ENCODE data around the gene KANK4. TPM values are rescaled to one million over a fixed set of nuclear protein-coding genes. Genes with fewer than 3 reads are reported as not detected.

KANK4 gene
- total RNA-seq, 6 donors from 2014 or later: 0.63 to 9.8 (median 3.7) TPM

DNA sequence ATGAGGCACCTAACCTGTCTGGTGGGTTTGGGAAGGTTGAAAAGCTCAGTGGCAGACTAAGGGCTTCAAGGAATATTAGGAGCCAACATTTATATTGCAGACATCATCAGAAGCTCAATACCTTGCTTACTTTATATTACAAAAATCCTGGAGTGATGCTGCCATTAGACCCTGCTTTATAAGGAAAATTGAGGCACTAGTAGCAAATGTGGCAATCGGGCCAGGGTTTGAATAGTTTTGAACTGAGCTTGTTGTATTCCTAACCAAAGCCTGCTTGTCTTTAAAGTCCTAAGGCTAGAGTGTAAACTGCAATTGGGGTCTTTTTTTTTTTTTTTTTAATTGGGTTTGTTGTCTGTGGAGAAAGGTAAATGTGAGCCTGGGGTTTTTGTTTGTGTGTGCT, 110.3 kb downstream of the KANK4 start:
- H3K27ac ChIP-seq: no peak overlapping the region
- no peaks in the 10 kb centered on the region for H3K36me3 ChIP-seq
- TF ChIP-seq, protein P1, sequence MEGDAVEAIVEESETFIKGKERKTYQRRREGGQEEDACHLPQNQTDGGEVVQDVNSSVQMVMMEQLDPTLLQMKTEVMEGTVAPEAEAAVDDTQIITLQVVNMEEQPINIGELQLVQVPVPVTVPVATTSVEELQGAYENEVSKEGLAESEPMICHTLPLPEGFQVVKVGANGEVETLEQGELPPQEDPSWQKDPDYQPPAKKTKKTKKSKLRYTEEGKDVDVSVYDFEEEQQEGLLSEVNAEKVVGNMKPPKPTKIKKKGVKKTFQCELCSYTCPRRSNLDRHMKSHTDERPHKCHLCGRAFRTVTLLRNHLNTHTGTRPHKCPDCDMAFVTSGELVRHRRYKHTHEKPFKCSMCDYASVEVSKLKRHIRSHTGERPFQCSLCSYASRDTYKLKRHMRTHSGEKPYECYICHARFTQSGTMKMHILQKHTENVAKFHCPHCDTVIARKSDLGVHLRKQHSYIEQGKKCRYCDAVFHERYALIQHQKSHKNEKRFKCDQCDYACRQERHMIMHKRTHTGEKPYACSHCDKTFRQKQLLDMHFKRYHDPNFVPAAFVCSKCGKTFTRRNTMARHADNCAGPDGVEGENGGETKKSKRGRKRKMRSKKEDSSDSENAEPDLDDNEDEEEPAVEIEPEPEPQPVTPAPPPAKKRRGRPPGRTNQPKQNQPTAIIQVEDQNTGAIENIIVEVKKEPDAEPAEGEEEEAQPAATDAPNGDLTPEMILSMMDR (IDR thresholded peaks at IDR 0.05): no peak
- TF ChIP-seq POLR2AphosphoS5 (IDR thresholded peaks at IDR 0.05) (no peak), POLR2A (IDR thresholded peaks at IDR 0.05) (no peak), EP300 (IDR thresholded peaks at IDR 0.05) (no peak)
- ATAC-seq (ENCODE audit: low FRiP score in 2 of 2) (no peak), DNase-seq (no peak)
- 20 to 81% methylated on average over 1 of the region's 1 CpG for WGBS, 2 donors
- H3K4me1 ChIP-seq: no peaks in the 10 kb centered on the region
- H3K9me3 ChIP-seq: peaks cover 0 to 12% (median 6%) of the 10 kb centered on the region in 4 donors
- H3K4me3 ChIP-seq: no peak overlapping the region
- no peaks in the 10 kb centered on the region for H3K27me3 ChIP-seq

DNA sequence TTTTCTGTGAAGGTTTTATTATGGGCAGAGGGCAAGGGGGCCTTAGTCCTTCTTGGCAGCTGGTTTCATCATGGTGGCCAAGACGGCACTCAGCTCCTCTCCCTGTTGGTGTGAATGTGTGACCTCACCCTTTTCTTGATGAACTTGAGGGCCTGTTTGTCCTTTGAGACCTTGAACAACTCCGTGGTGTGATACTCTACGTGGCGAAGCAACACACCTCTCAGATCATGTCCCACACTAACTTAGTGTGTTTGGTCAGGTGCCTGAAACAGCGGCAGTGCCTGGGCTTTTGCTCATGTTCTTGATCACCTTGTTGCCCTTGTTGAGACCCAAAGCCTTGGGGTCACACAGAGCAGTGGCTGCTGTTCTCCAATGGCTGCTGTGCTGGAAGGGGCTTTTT, 111.1 kb downstream of the KANK4 start:
- Histone ChIP-seq H3K4me1 (no peaks in the 10 kb centered on the region), H3K27ac (no peak overlapping the region), H3K9me3 (peaks cover 0 to 12% (median 6%) of the 10 kb centered on the region in 4 donors), H3K36me3 (no peaks in the 10 kb centered on the region), H3K27me3 (no peaks in the 10 kb centered on the region), H3K4me3 (no peak overlapping the region)
- ATAC-seq (ENCODE audit: low FRiP score in 2 of 2): peak in 1 of 2 donors; percentile 34
- 90 to 94% methylated on average over 4 to 5 of the region's 5 CpGs for WGBS, 2 donors
- TF ChIP-seq EP300 (IDR thresholded peaks at IDR 0.05) (no peak), POLR2AphosphoS5 (IDR thresholded peaks at IDR 0.05) (no peak), POLR2A (IDR thresholded peaks at IDR 0.05) (no peak)
- TF ChIP-seq, protein P1 (IDR thresholded peaks at IDR 0.05): no peak
- DNase-seq: no peak

DNA sequence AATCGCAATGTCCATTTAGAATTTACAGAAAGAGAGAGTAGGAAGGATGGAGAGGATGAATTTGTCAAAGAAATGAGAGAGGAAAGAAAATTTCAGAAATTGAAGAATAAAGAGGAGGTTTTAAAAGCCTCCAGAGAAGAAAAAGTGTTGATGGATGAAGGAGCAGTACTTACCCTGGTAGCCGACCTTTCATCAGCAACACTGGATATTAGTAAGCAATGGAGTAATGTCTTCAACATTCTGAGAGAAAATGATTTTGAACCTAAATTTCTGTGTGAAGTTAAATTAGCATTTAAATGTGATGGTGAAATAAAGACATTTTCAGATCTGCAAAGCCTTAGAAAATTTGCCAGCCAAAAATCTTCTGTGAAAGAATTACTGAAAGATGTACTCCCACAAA, 112.0 kb downstream of the KANK4 start:
- DNase-seq: no peak
- Histone ChIP-seq H3K4me1 (no peaks in the 10 kb centered on the region), H3K27ac (no peak overlapping the region), H3K9me3 (peaks cover 0 to 12% (median 6%) of the 10 kb centered on the region in 4 donors), H3K36me3 (no peaks in the 10 kb centered on the region), H3K4me3 (no peak overlapping the region), H3K27me3 (no peaks in the 10 kb centered on the region)
- no peak for TF ChIP-seq POLR2A (IDR thresholded peaks at IDR 0.05)
- TF ChIP-seq, protein P1 (IDR thresholded peaks at IDR 0.05): no peak
- TF ChIP-seq EP300 (IDR thresholded peaks at IDR 0.05): no peak
- TF ChIP-seq POLR2AphosphoS5 (IDR thresholded peaks at IDR 0.05): no peak
- no peak for ATAC-seq (ENCODE audit: low FRiP score in 2 of 2)
- WGBS, 2 donors: 95 to 98% methylated on average over 2 of the region's 2 CpGs

DNA sequence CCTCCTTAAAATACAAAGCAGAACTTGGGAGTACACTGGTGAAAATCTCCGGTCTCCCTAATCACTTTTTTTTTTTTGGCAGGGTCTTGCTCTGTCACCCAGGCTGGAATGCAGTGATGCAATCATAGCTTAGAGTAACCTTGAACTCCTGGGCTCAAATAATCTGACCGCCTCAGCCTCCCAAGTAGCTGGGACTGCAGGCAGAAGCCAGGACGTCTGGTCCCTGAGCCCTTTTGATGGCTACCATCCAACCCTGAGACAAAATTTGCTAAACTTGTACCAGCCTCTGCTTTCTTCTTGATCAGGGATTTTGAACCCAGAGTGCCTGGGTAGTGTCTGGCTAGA, 120.5 kb downstream of the KANK4 start:
- Histone ChIP-seq H3K36me3 (no peaks in the 10 kb centered on the region), H3K27me3 (peaks cover 0 to 11% (median 3%) of the 10 kb centered on the region in 4 donors), H3K27ac (no peak overlapping the region), H3K9me3 (no peaks in the 10 kb centered on the region), H3K4me1 (peaks cover 0 to 8% (median 1%) of the 10 kb centered on the region in 4 donors), H3K4me3 (no peak overlapping the region)
- WGBS, 2 donors: 22 to 26% methylated on average over 3 of the region's 3 CpGs
- DNase-seq (no peak), ATAC-seq (ENCODE audit: low FRiP score in 2 of 2) (peak in 1 of 2 donors; percentile 57)
- TF ChIP-seq POLR2A (IDR thresholded peaks at IDR 0.05): no peak
- TF ChIP-seq, protein P1 (IDR thresholded peaks at IDR 0.05): no peak
- TF ChIP-seq POLR2AphosphoS5 (IDR thresholded peaks at IDR 0.05): no peak
- no peak for TF ChIP-seq EP300 (IDR thresholded peaks at IDR 0.05)

DNA sequence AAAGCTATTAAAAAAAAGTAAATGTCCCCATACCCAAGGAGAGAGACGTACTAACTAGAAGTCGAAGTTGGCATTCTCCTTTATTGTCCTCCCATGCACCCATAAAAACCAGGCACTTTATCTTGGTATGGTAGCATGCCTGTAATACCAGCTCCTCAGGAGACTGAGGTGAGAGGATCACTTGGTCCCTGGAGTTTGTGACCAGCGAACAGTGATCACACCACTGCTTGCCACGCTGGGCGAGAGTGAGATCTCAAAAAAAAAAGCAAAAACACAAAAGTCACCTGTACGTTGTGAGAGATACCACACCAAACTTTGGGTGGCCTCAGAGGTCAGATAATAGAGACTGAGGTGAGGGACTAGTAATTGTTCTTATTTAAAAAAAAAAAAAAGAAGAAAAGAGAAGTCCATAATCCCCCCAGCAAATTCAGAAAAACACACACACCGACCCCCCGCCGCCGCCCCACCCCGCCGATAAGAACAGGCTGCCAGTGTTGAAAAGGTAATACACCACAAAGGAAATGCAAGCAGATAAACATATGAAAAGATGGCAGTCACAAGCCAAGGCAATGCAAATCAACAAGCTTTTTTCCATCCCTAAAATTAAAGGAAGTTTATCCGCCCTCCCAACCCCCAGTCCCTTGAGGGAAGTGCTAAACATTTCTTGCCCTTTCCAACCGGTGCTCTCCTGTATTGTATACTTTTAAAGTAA, 121.0 kb downstream of the KANK4 start:
- Histone ChIP-seq H3K27ac (no peak overlapping the region), H3K4me3 (no peak overlapping the region), H3K36me3 (no peaks in the 10 kb centered on the region), H3K27me3 (peaks cover 0 to 11% (median 3%) of the 10 kb centered on the region in 4 donors), H3K4me1 (peaks cover 0 to 8% (median 1%) of the 10 kb centered on the region in 4 donors), H3K9me3 (no peaks in the 10 kb centered on the region)
- TF ChIP-seq EP300 (IDR thresholded peaks at IDR 0.05) (no peak), POLR2AphosphoS5 (IDR thresholded peaks at IDR 0.05) (no peak), POLR2A (IDR thresholded peaks at IDR 0.05) (no peak)
- TF ChIP-seq, protein P1 (IDR thresholded peaks at IDR 0.05): no peak
- 50 to 56% methylated on average over 14 of the region's 14 CpGs for WGBS, 2 donors
- DNase-seq: no peak
- ATAC-seq (ENCODE audit: low FRiP score in 2 of 2): no peak
